ENCODE data around the gene ADAMTSL1. TPM values are rescaled to one million over a fixed set of nuclear protein-coding genes. Genes with fewer than 3 reads are reported as not detected.

ADAMTSL1 gene
- total and polyA plus RNA-seq, 2 donors (not counting 3 experiments of a cell fraction or from before 2014, with no cell fraction given), result 15.0 to 18.4 TPM

GRCh38 chr9:18549772-18550171 is 75.8 kb downstream of the ADAMTSL1 start:
- H3K9me3 ChIP-seq (replicated peaks; ENCODE audit: control insufficient read depth, insufficient read depth, low read length), result no peaks in the 10 kb centered on the region
- TF ChIP-seq EZH2 (IDR thresholded peaks at IDR 0.05; ENCODE audit: borderline replicate concordance, low read depth, low read length, severe bottlenecking) (no peak), POLR2A (IDR thresholded peaks at IDR 0.05; ENCODE audit: low read depth, low read length) (no peak), POLR2AphosphoS5 (IDR thresholded peaks at IDR 0.05; ENCODE audit: insufficient read depth, low read depth, low read length) (no peak), MYC (IDR thresholded peaks at IDR 0.05; ENCODE audit: low read depth, low read length) (no peak), GATA2 (IDR thresholded peaks at IDR 0.05; ENCODE audit: insufficient read depth, insufficient read length, low read depth, low read length) (no peak), JUN (IDR thresholded peaks at IDR 0.05; ENCODE audit: borderline replicate concordance, insufficient read depth, insufficient read length, low read depth) (no peak), FOS (IDR thresholded peaks at IDR 0.05; ENCODE audit: borderline replicate concordance, insufficient read depth, low read length) (no peak)
- TF ChIP-seq, protein P1, sequence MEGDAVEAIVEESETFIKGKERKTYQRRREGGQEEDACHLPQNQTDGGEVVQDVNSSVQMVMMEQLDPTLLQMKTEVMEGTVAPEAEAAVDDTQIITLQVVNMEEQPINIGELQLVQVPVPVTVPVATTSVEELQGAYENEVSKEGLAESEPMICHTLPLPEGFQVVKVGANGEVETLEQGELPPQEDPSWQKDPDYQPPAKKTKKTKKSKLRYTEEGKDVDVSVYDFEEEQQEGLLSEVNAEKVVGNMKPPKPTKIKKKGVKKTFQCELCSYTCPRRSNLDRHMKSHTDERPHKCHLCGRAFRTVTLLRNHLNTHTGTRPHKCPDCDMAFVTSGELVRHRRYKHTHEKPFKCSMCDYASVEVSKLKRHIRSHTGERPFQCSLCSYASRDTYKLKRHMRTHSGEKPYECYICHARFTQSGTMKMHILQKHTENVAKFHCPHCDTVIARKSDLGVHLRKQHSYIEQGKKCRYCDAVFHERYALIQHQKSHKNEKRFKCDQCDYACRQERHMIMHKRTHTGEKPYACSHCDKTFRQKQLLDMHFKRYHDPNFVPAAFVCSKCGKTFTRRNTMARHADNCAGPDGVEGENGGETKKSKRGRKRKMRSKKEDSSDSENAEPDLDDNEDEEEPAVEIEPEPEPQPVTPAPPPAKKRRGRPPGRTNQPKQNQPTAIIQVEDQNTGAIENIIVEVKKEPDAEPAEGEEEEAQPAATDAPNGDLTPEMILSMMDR (IDR thresholded peaks at IDR 0.05; ENCODE audit: extremely low read depth in 1 of 2, insufficient read depth in 1 of 2, low read depth in 1 of 2, low read length in 2 of 2), result no peak
- TF ChIP-seq, protein P2, sequence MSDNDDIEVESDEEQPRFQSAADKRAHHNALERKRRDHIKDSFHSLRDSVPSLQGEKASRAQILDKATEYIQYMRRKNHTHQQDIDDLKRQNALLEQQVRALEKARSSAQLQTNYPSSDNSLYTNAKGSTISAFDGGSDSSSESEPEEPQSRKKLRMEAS (IDR thresholded peaks at IDR 0.05; ENCODE audit: insufficient read depth, insufficient read length), result no peak
- DNase-seq (ENCODE audit: low read depth, low spot score) (no peak), FAIRE-seq (no peak)
- no TSS peak for BruUV-seq (replicated peaks)
- H3K9ac ChIP-seq (replicated peaks; ENCODE audit: extremely low read depth, insufficient read depth, low read length), result no peak overlapping the region
- H3K4me3 ChIP-seq (replicated peaks in 1 of 3; ENCODE audit: insufficient read depth in 1 of 3, low read depth in 1 of 3, low read length in 3 of 3), result no peak overlapping the region
- H3K27ac ChIP-seq (ENCODE audit: insufficient read depth, low read depth, low read length), result no peak overlapping the region
- no peaks in the 10 kb centered on the region for H3K79me2 ChIP-seq (ENCODE audit: control insufficient read depth, insufficient read depth, low read length)
- no peak overlapping the region for H2AFZ ChIP-seq (ENCODE audit: low read depth, low read length)
- no peaks in the 10 kb centered on the region for H3K27me3 ChIP-seq (ENCODE audit: control insufficient read depth in 2 of 2, insufficient read depth in 2 of 2, low read length in 2 of 2)
- no peaks in the 10 kb centered on the region for H3K4me1 ChIP-seq (ENCODE audit: control insufficient read depth, extremely low read depth, insufficient read depth, low read length)
- intact Hi-C loops (cut with micrococcal nuclease), result loop anchor here (5.0 kb wide), 1 partner anchor 107 kb away; no protein-coding TSS in a partner anchor
- H3K9me1 ChIP-seq (replicated peaks; ENCODE audit: control insufficient read depth, extremely low read depth, insufficient read depth, low read length), result no peaks in the 10 kb centered on the region
- CTCF ChIA-PET, result no interaction called here
- no peaks in the 10 kb centered on the region for H4K20me1 ChIP-seq (replicated peaks; ENCODE audit: control insufficient read depth, extremely low read depth, insufficient read depth, low read length)
- POLR2A ChIA-PET, result no interaction called here
- dilution Hi-C loops (cut with MboI; ENCODE audit: extremely low pct_ligation_motif_present, low sequenced_read_pairs), result no loop called here
- no peaks in the 10 kb centered on the region for H3K36me3 ChIP-seq (ENCODE audit: control insufficient read depth in 2 of 2, extremely low read depth in 1 of 2, insufficient read depth in 2 of 2, low read length in 2 of 2)
- no peak overlapping the region for H3K4me2 ChIP-seq (ENCODE audit: insufficient read depth, low read length)
